ENCODE measurements around the gene KRT27. TPM values are rescaled to one million over a fixed set of nuclear protein-coding genes. Genes with fewer than 3 reads are reported as not detected.
"Not testable (repeated sequence)": the region's sequence is repeated elsewhere in the genome, so short reads cannot be mapped to it uniquely, and the experiment has no call there.

Gene KRT27
- total RNA-seq, 2 donors from 2014 or later, result not detected

DNA sequence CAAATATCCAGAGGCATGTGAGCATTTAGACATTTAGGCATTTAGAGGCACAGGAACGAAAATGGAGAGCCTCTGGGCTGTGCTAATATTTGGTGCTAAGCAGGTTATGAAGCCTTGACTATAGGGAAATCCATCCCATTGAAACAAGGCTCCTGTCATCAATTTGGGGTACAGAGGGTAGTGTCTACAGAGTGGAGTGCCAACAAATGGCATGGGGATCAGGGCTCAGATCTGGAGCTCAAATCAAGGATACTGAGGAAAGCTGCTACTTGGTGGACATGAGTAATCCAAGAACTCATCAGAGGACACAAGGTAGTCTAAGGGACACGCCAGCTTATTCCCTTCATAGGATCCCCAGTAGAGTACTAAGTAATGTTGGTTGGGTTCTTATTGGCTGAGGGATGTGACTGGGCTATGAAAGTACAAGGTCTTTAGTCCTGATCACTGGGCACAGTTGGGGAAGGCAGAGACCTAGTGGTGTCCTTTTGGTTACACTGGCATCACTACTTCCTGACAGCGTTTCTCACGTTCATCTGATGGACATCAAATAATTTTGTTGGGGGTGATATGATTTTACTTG is 34.8 kb upstream of the KRT27 start:
- TF ChIP-seq, protein P1, sequence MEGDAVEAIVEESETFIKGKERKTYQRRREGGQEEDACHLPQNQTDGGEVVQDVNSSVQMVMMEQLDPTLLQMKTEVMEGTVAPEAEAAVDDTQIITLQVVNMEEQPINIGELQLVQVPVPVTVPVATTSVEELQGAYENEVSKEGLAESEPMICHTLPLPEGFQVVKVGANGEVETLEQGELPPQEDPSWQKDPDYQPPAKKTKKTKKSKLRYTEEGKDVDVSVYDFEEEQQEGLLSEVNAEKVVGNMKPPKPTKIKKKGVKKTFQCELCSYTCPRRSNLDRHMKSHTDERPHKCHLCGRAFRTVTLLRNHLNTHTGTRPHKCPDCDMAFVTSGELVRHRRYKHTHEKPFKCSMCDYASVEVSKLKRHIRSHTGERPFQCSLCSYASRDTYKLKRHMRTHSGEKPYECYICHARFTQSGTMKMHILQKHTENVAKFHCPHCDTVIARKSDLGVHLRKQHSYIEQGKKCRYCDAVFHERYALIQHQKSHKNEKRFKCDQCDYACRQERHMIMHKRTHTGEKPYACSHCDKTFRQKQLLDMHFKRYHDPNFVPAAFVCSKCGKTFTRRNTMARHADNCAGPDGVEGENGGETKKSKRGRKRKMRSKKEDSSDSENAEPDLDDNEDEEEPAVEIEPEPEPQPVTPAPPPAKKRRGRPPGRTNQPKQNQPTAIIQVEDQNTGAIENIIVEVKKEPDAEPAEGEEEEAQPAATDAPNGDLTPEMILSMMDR (IDR thresholded peaks at IDR 0.05), result no peak
- 97 to 98% methylated on average over 4 of the region's 4 CpGs for WGBS, 2 donors
- intact Hi-C loops (cut with DNase I), result no loop called here
- Histone ChIP-seq H3K9me3 (no peaks in the 10 kb centered on the region), H3K36me3 (replicated peaks in 1 of 2; ENCODE audit: insufficient read depth in 1 of 2, low read depth in 2 of 2) (no peaks in the 10 kb centered on the region), H3K27ac (no peak overlapping the region), H3K4me1 (peaks cover 15% of the 10 kb centered on the region), H3K4me3 (no peak overlapping the region), H3K27me3 (no peaks in the 10 kb centered on the region)
- no peak for ATAC-seq
- no peak for DNase-seq

DNA sequence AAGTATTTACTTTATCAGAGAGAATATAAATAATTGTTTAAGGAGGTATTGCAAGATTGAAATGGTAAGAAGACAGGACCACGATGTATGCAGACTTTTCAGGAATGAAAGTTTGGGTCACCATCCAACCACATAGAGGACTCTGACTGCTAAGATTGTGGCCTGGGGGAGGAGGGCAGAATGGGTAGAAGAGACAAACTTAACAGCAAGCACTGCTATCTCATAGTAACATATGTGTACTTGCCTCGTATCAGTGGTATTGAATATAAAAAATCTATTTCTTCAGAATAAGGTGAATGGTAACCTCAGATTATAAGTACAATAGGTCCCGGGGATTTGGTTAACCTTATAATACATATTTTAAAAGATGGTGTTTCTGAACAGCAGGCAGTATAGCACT is 34.2 kb upstream of the KRT27 start:
- ATAC-seq (no peak), DNase-seq (no peak)
- no peaks in the 10 kb centered on the region for H3K9me3 ChIP-seq
- no peak overlapping the region for H3K4me3 ChIP-seq
- no peak for TF ChIP-seq POLR2A (IDR thresholded peaks at IDR 0.05)
- TF ChIP-seq, protein P1 (IDR thresholded peaks at IDR 0.05), result no peak
- H3K4me1 ChIP-seq, result peaks cover 15% of the 10 kb centered on the region
- WGBS, 2 donors, result 80 to 91% methylated on average over 3 of the region's 3 CpGs
- H3K36me3 ChIP-seq (replicated peaks in 1 of 2; ENCODE audit: insufficient read depth in 1 of 2, low read depth in 2 of 2), result no peaks in the 10 kb centered on the region
- intact Hi-C loops (cut with DNase I), result no loop called here
- no peak overlapping the region for H3K27ac ChIP-seq
- H3K27me3 ChIP-seq, result no peaks in the 10 kb centered on the region

DNA sequence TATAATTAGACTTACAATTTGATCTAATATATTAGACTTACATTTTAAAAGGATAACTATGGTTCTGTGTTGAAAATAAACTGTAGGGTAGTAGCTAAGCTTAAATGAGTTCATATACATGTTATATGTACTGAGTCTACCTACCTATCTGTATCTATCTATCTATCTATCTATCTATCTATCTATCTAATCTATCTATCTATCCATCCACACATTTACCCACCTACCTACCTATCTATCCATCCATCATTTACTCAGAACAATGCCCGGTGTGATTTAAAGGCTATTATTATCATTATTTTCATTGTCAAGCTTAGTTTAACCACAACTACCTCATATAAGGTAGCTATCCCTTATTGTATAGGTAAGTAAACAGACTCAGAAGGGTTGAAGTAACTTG is 33.0 kb upstream of the KRT27 start:
- ATAC-seq (no peak), DNase-seq (no peak)
- no peaks in the 10 kb centered on the region for H3K9me3 ChIP-seq
- H3K36me3 ChIP-seq (replicated peaks in 1 of 2; ENCODE audit: insufficient read depth in 1 of 2, low read depth in 2 of 2), result no peaks in the 10 kb centered on the region
- 78 to 91% methylated on average over 1 of the region's 1 CpG for WGBS, 2 donors
- peaks cover 0 to 4% of the 10 kb centered on the region in 2 donors for H3K27me3 ChIP-seq
- no peak overlapping the region for H3K27ac ChIP-seq
- intact Hi-C loops (cut with DNase I), result no loop called here
- H3K4me1 ChIP-seq, result peaks cover 15% of the 10 kb centered on the region
- TF ChIP-seq, protein P1 (IDR thresholded peaks at IDR 0.05), result no peak
- no peak for TF ChIP-seq POLR2A (IDR thresholded peaks at IDR 0.05)
- no peak overlapping the region for H3K4me3 ChIP-seq

DNA sequence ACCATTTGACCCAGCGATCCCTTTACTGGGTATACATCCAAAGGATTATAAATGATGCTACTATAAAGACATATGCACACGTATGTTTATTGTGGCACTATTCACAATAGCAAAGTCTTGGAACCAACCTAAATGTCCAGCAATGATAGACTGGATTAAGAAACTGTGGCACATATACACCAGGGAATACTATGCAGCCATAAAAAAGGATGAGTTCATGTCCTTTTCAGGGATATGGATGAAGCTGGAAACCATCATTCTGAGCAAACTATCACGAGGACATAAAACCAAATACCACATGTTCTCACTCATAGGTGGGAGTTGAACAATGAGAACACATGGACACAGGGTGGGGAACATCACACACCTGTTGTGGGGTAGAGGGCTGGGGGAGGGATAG is 32.3 kb upstream of the KRT27 start:
- H3K9me3 ChIP-seq; H3K4me3 ChIP-seq; intact Hi-C loops (cut with DNase I); H3K27me3 ChIP-seq; DNase-seq; H3K36me3 ChIP-seq (replicated peaks in 1 of 2; ENCODE audit: insufficient read depth in 1 of 2, low read depth in 2 of 2); H3K27ac ChIP-seq; ATAC-seq: not testable (repeated sequence)
- peaks cover 12% of the 10 kb centered on the region for H3K4me1 ChIP-seq
- WGBS, 2 donors, result 75 to 82% methylated on average over 3 of the region's 3 CpGs

DNA sequence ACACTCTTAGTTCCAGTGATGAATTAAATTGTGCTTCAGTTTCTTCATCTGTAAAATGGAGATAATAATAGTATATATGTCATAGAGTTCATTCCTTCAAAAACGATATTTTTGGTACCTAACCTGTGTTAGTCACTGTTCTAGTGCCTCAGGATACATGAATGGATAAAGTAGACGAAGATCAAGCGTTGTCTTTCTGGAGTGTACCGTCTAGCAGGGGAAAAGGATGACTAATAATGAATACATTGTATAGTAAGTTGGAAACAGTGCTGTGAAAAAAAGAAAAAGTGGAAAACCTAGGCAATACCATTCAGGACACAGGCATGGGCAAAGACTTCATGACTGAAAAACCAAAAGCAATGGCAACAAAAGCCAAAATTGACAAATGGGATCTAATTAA is 31.5 kb upstream of the KRT27 start:
- no peak overlapping the region for H3K4me3 ChIP-seq
- ATAC-seq (no peak), DNase-seq (no peak)
- TF ChIP-seq POLR2A (IDR thresholded peaks at IDR 0.05), result no peak
- TF ChIP-seq, protein P1 (IDR thresholded peaks at IDR 0.05), result no peak
- H3K36me3 ChIP-seq (replicated peaks in 1 of 2; ENCODE audit: insufficient read depth in 1 of 2, low read depth in 2 of 2), result no peaks in the 10 kb centered on the region
- intact Hi-C loops (cut with DNase I), result no loop called here
- H3K27ac ChIP-seq, result no peak overlapping the region
- H3K9me3 ChIP-seq, result no peaks in the 10 kb centered on the region
- peaks cover 7% of the 10 kb centered on the region for H3K4me1 ChIP-seq
- peaks cover 0 to 4% of the 10 kb centered on the region in 2 donors for H3K27me3 ChIP-seq
- 55 to 60% methylated on average over 4 of the region's 4 CpGs for WGBS, 2 donors

Data from body of pancreas (tissue), 4 donors.